ENCODE measurements around the gene MAGEB3.

MAGEB3 gene

DNA sequence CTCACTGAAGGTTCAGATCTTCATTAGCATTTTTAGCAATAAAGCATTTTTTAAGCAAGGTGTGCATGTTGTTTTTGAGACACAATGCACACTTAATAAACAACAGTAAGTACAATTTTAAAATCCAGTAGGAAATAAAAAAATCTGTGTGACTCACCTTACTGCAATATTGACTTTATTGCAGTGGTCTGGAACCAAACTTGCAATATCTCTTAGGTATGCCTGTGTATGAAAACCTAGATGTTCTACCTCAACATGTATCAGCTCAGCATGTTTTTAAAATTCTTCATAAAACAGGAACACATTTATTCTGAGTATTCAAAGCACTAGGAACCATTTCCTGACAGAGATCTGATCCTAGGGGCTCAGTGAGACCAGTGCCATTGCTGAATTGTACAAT is 52.1 kb downstream of the MAGEB3 start:
- DNase-seq: no peak

GRCh38 chrX:30283456-30284200 is 53.2 kb downstream of the MAGEB3 start:
- DNase-seq: peak; percentile 35 to 57
